ENCODE measurements around the gene GADD45B.
A peak's percentile ranks its signal among the peaks of the same experiment; 100 is the strongest.

The GADD45B gene

DNA sequence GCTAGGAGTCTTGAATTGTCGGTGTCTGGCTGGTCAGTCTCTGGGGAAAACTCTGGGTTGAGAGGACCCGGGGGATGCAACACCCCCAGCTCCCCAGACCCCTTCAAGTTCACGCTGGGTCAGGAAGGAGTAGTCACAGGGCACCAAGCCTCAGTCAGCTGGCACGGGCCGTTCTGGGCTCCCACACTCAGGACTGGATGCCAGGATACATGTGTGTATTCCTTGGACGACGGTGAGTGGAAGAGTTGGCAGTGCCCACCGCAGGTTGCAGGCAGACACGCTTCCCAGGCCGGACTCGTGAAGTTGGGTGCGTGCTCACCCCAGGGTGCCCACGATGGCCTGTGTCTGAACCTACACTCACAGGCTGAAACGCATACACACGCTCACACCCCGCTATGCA, 5.5 kb downstream of the GADD45B start:
- H3K9me3 ChIP-seq (ENCODE audit: control insufficient read depth in 2 of 2, low read length in 2 of 2), result peaks cover 0 to 7% of the 10 kb centered on the region in 2 donors
- no peaks in the 10 kb centered on the region for H3K27me3 ChIP-seq (ENCODE audit: control insufficient read depth in 1 of 2, insufficient read depth in 2 of 2, low read length in 2 of 2)
- H3K36me3 ChIP-seq (ENCODE audit: control insufficient read depth in 2 of 2, insufficient read depth in 2 of 2, low read length in 2 of 2), result peaks cover 0 to 17% of the 10 kb centered on the region in 2 donors
- peaks cover 24% of the 10 kb centered on the region for H3K4me1 ChIP-seq (ENCODE audit: control insufficient read depth, insufficient read depth, low read length)
- H3K9ac ChIP-seq (ENCODE audit: low read length in 2 of 2), result no peak overlapping the region
- no peak overlapping the region for H3K4me3 ChIP-seq (ENCODE audit: low read length in 2 of 2)
- no peak overlapping the region for H3K27ac ChIP-seq (ENCODE audit: low read length)

DNA sequence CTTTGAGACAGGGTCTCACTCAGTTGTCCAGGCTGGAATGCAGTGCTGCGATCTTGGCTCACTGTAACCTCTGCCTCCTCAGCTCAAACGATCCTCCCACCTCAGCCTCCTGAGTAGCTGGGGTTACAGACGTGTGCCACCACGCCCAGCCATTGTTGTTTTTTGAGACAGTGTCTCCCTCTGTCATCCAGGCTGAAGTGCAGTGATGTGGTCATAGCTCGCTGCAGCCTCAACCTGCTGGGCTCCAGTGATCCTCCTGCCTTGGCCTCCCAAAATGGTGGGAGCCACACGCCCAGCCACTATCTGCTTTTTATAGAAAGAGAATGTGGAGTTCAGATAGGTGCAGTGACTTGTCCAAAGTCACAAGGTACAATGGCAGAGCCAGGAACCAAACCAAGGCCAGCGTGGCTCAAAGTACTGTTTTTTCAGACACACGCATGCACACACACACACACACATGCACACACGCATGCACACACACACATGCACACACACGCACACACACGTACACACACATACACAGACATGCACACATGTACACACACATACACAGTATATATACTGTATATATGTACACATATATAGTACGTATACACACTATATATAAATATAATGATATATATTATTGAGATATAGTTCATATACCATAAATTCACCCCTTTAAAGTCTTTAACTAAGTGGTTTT, 6.6 kb downstream of the GADD45B start:
- Histone ChIP-seq H3K9me3 (ENCODE audit: control insufficient read depth in 2 of 2, low read length in 2 of 2) (peaks cover 0 to 7% of the 10 kb centered on the region in 2 donors), H3K36me3 (ENCODE audit: control insufficient read depth in 2 of 2, insufficient read depth in 2 of 2, low read length in 2 of 2) (peaks cover 0 to 7% of the 10 kb centered on the region in 2 donors), H3K4me3 (ENCODE audit: low read length in 2 of 2) (no peak overlapping the region), H3K4me1 (ENCODE audit: control insufficient read depth, insufficient read depth, low read length) (peaks cover 18% of the 10 kb centered on the region), H3K27ac (ENCODE audit: low read length) (no peak overlapping the region), H3K27me3 (ENCODE audit: control insufficient read depth in 1 of 2, insufficient read depth in 2 of 2, low read length in 2 of 2) (no peaks in the 10 kb centered on the region), H3K9ac (ENCODE audit: low read length in 2 of 2) (no peak overlapping the region)

DNA sequence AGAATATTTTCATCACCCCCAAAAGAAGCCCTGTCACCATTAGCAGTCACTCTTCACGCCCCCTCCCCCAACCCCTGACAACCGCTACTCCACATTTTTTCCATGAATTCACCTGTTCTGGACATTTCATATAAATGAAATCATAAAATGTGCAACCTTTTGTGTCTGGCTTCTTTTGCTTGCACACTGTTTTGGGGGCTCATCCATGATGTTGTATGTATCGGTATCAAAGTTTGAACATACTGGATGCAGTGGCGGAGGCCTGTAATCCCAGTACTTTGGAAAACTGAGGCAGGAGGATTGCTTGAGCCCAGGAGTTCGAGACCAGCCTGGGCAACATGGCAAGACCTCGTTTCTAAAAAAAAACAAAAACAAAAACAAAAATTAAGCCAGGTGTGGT, 7.2 kb downstream of the GADD45B start:
- no peaks in the 10 kb centered on the region for H3K27me3 ChIP-seq (ENCODE audit: control insufficient read depth in 1 of 2, insufficient read depth in 2 of 2, low read length in 2 of 2)
- no peak overlapping the region for H3K27ac ChIP-seq (ENCODE audit: low read length)
- no peak overlapping the region for H3K4me3 ChIP-seq (ENCODE audit: low read length in 2 of 2)
- no peak overlapping the region for H3K9ac ChIP-seq (ENCODE audit: low read length in 2 of 2)
- peaks cover 0 to 1% of the 10 kb centered on the region in 2 donors for H3K36me3 ChIP-seq (ENCODE audit: control insufficient read depth in 2 of 2, insufficient read depth in 2 of 2, low read length in 2 of 2)
- H3K9me3 ChIP-seq (ENCODE audit: control insufficient read depth in 2 of 2, low read length in 2 of 2), result peaks cover 0 to 7% of the 10 kb centered on the region in 2 donors
- peaks cover 16% of the 10 kb centered on the region for H3K4me1 ChIP-seq (ENCODE audit: control insufficient read depth, insufficient read depth, low read length)

DNA sequence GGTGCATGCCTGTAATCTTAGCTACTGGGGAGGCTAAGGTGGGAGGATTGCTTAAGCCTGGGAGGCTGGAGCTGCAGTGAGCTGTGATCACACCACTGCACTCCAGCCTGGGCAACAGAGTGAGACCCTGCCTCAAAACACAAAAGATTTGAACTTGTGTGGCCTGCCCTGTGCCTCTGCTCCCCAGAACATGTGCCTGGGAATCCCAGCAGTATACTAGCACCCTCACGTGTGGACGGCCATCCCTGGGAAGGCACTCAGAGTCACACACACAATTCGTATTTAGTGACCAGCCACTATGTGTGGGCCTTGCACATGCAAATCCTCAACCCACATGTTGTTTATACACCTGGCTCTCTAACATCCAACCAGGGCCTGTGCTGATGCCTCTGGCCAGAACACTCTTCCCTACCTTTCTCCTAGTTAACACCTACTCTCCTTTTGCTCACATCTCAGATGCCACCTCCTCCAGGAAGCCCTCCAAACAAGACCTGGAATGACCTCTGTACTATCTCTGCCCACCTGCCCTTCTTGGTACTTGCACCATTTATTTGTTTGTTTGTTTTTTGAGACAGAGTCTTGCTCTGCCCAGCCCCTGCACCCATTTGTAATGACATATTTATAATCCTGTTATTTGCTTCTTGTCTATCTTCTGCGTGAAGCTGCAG, 7.7 kb downstream of the GADD45B start:
- Histone ChIP-seq H3K4me3 (ENCODE audit: low read length in 2 of 2) (no peak overlapping the region), H3K27me3 (ENCODE audit: control insufficient read depth in 1 of 2, insufficient read depth in 2 of 2, low read length in 2 of 2) (no peaks in the 10 kb centered on the region), H3K4me1 (ENCODE audit: control insufficient read depth, insufficient read depth, low read length) (peaks cover 14% of the 10 kb centered on the region), H3K9ac (ENCODE audit: low read length in 2 of 2) (no peak overlapping the region), H3K27ac (ENCODE audit: low read length) (no peak overlapping the region), H3K9me3 (ENCODE audit: control insufficient read depth in 2 of 2, low read length in 2 of 2) (peaks cover 0 to 7% of the 10 kb centered on the region in 2 donors), H3K36me3 (ENCODE audit: control insufficient read depth in 2 of 2, insufficient read depth in 2 of 2, low read length in 2 of 2) (no peaks in the 10 kb centered on the region)

DNA sequence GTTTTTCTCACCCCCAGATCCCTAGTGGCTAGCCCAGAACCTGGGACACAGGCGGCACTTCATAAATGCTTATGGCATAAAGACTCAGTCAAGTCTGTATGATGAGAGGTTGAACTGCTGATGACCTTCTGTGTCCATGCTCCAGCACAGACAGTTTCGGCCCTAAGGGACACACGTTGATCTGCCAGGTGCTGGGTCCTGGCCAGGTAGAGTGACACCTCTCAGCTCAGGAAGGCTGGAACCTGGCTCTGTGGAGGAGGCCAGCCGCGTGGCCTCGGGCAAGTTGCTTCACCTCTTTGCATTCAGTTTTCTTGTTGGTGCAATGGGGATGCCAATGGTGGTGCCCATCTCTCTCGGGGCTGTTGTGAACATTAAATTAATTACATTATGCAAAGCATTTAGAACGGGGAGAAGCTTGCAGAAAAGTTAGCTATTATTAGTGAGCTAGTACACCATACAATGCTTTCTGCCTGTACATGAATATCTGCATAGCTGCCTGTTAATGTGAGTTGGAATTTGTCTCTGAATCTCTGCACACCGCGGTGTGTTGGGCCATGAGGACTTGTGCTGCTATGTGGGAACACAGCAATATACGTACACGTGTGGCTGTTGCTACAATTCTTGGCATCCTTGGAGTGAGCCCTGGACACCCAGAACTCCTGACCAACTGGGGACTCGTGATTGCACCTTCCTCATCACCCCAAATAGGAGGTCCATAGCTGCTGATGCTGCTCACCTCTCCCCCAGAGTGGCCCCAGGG, 8.4 kb downstream of the GADD45B start:
- Histone ChIP-seq H3K27me3 (ENCODE audit: control insufficient read depth in 1 of 2, insufficient read depth in 2 of 2, low read length in 2 of 2) (no peaks in the 10 kb centered on the region), H3K9ac (ENCODE audit: low read length in 2 of 2) (no peak overlapping the region)

DNA sequence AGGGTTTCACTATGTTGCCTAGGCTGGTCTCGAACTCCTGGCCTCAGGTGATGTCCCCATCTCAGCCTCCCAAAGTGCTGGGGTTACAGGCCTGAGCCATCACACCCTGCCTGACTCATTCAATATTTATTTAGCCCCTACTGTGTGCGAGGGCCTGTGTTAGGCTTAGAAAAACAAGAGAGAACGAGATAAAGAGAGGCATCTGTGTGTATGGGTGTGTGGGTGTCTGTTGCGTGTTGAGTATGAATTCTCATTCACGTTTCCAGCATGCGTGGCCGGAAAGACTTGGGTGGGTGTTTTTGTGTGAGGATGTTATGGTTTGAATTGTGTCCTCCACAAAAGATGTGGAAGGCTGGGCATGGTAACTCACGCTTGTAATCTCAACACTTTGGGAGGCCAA, 9.5 kb downstream of the GADD45B start:
- peaks cover 0 to 7% of the 10 kb centered on the region in 2 donors for H3K9me3 ChIP-seq (ENCODE audit: control insufficient read depth in 2 of 2, low read length in 2 of 2)
- no peak overlapping the region for H3K9ac ChIP-seq (ENCODE audit: low read length in 2 of 2)
- no peak overlapping the region for H3K27ac ChIP-seq (ENCODE audit: low read length)
- peaks cover 19% of the 10 kb centered on the region for H3K4me1 ChIP-seq (ENCODE audit: control insufficient read depth, insufficient read depth, low read length)
- no peaks in the 10 kb centered on the region for H3K27me3 ChIP-seq (ENCODE audit: control insufficient read depth in 1 of 2, insufficient read depth in 2 of 2, low read length in 2 of 2)
- no peak overlapping the region for H3K4me3 ChIP-seq (ENCODE audit: low read length in 2 of 2)
- no peaks in the 10 kb centered on the region for H3K36me3 ChIP-seq (ENCODE audit: control insufficient read depth in 2 of 2, insufficient read depth in 2 of 2, low read length in 2 of 2)

More for the DNA sequence above, 8.4 kb downstream of the GADD45B start:
- Histone ChIP-seq H3K9me3 (ENCODE audit: control insufficient read depth in 2 of 2, low read length in 2 of 2) (peaks cover 0 to 7% of the 10 kb centered on the region in 2 donors), H3K4me1 (ENCODE audit: control insufficient read depth, insufficient read depth, low read length) (peaks cover 14% of the 10 kb centered on the region), H3K27ac (ENCODE audit: low read length) (no peak overlapping the region), H3K36me3 (ENCODE audit: control insufficient read depth in 2 of 2, insufficient read depth in 2 of 2, low read length in 2 of 2) (no peaks in the 10 kb centered on the region), H3K4me3 (ENCODE audit: low read length in 2 of 2) (no peak overlapping the region)

DNA sequence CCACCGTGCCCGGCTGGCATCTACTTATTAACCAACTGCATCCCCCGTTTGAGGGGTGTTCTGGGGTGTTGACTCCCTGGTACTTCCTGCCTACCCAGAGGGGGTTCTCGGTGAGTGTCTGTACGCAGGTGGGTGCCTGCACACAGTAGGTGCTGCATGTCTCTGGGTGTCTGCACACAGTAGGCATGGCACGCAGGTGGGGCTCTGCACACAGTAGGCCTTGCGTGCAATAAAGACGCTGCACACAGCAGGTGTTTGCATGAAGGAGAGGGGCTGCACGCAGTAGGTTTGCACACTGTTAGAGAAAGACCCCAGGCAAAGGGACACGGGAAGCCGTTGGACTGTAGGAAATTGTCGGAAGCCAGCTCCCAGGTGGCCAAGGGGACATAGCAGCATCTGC, 11.2 kb downstream of the GADD45B start:
- no peak overlapping the region for H3K4me3 ChIP-seq (ENCODE audit: low read length in 2 of 2)
- no peak overlapping the region for H3K27ac ChIP-seq (ENCODE audit: low read length)
- H3K27me3 ChIP-seq (ENCODE audit: control insufficient read depth in 1 of 2, insufficient read depth in 2 of 2, low read length in 2 of 2), result no peaks in the 10 kb centered on the region
- H3K36me3 ChIP-seq (ENCODE audit: control insufficient read depth in 2 of 2, insufficient read depth in 2 of 2, low read length in 2 of 2), result no peaks in the 10 kb centered on the region
- peaks cover 0 to 7% of the 10 kb centered on the region in 2 donors for H3K9me3 ChIP-seq (ENCODE audit: control insufficient read depth in 2 of 2, low read length in 2 of 2)
- H3K4me1 ChIP-seq (ENCODE audit: control insufficient read depth, insufficient read depth, low read length), result peaks cover 24% of the 10 kb centered on the region
- no peak overlapping the region for H3K9ac ChIP-seq (ENCODE audit: low read length in 2 of 2)

DNA sequence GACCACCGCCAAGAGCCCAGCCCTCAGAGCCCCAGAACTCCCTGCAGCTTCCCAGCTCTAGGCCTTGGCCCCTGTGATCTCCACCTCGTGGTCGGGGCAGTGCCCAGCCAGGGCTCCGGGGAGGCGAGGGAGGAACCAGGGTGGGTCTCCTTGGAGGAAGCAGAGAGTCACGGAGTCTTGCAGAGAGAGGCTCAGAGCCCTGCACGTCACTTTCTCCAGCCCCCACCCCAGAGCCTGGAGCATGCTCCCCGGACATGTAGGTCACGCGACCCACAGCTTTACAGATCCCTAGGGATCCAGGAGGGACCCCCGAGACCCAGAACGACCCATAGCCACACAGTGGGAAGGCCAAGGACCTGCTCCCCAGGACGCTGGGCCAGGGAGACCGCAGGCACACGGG, 11.9 kb downstream of the GADD45B start:
- H3K4me3 ChIP-seq (ENCODE audit: low read length in 2 of 2), result no peak overlapping the region
- H3K27me3 ChIP-seq (ENCODE audit: control insufficient read depth in 1 of 2, insufficient read depth in 2 of 2, low read length in 2 of 2), result no peaks in the 10 kb centered on the region
- H3K4me1 ChIP-seq (ENCODE audit: control insufficient read depth, insufficient read depth, low read length), result peaks cover 24% of the 10 kb centered on the region

DNA sequence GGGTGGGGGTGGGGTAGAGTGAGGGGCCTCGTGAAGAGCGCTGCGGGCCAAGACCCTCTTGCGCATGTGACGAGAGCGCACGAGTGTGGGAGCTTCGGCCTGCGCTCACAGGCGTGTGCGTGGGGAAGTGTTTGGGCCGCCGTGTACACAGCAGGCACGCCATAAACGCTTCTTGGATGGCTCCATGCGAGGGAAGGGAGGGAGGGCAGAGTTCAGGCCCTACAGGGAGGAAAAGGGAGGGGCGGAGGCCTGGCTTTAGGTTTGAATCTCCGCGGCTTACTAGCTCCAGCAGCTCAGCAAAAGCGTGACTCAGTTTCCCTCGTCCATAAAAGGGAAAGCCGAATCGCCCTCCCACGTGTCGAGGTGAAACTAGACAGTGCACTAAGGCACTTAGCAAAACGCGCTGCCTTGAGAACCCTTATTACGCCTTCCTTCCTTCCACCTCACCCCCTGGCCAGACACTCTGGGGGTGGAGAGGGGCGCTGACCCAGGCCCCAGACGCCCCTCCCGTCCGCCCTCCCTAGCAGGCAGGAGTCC, 12.5 kb downstream of the GADD45B start:
- no peak overlapping the region for H3K9ac ChIP-seq (ENCODE audit: low read length in 2 of 2)
- peaks cover 24% of the 10 kb centered on the region for H3K4me1 ChIP-seq (ENCODE audit: control insufficient read depth, insufficient read depth, low read length)
- H3K9me3 ChIP-seq (ENCODE audit: control insufficient read depth in 2 of 2, low read length in 2 of 2), result peaks cover 0 to under 1% of the 10 kb centered on the region in 2 donors
- H3K27me3 ChIP-seq (ENCODE audit: control insufficient read depth in 1 of 2, insufficient read depth in 2 of 2, low read length in 2 of 2), result no peaks in the 10 kb centered on the region
- H3K27ac ChIP-seq (ENCODE audit: low read length), result no peak overlapping the region
- H3K4me3 ChIP-seq (ENCODE audit: low read length in 2 of 2), result peak overlapping the region; percentile 32 to 68
- H3K36me3 ChIP-seq (ENCODE audit: control insufficient read depth in 2 of 2, insufficient read depth in 2 of 2, low read length in 2 of 2), result no peaks in the 10 kb centered on the region

More for the DNA sequence above, 11.9 kb downstream of the GADD45B start:
- Histone ChIP-seq H3K9me3 (ENCODE audit: control insufficient read depth in 2 of 2, low read length in 2 of 2) (peaks cover 0 to 7% of the 10 kb centered on the region in 2 donors), H3K27ac (ENCODE audit: low read length) (no peak overlapping the region), H3K36me3 (ENCODE audit: control insufficient read depth in 2 of 2, insufficient read depth in 2 of 2, low read length in 2 of 2) (no peaks in the 10 kb centered on the region), H3K9ac (ENCODE audit: low read length in 2 of 2) (no peak overlapping the region)

DNA sequence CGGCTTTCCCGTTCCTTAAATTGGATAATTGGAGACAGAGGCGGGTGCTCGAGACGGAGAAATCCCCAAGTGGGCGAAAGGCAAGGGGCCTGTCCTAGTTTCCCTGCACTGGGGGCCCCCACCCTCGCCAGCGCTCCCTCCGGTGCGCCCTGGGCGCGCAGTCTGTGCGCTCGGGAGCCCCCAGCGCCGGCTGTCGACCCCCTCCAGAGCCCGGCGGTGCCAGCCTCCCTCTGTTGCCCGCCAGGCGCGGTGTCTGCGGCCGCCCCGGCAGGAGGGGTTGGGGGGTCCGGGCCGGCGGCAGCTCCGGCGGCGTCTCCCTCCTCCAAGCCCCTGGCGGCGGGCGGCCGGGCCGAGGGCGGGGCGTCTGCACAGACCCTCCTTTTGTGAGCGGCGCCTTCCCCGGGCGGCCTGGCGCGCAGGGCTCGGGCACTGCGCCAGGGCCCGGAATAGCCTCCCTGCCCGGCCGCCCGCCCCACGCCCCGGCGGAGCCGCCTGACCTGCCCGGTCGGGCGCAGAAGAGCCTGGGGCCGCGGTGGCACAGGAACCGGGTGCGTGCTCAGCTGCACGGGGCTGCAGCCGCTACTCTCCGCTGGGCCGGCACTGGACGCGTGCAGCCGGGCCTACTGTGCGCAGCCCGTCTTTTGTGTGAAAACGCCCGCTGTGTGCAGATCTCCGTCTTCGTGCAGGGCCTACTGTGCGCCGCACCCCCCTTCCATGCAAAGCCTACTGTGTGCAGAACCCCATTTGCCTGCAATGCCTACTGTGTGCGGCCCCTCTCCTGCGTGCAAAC, 13.2 kb downstream of the GADD45B start:
- no peaks in the 10 kb centered on the region for H3K27me3 ChIP-seq (ENCODE audit: control insufficient read depth in 1 of 2, insufficient read depth in 2 of 2, low read length in 2 of 2)
- no peak overlapping the region for H3K27ac ChIP-seq (ENCODE audit: low read length)
- H3K9me3 ChIP-seq (ENCODE audit: control insufficient read depth in 2 of 2, low read length in 2 of 2), result no peaks in the 10 kb centered on the region
- no peaks in the 10 kb centered on the region for H3K36me3 ChIP-seq (ENCODE audit: control insufficient read depth in 2 of 2, insufficient read depth in 2 of 2, low read length in 2 of 2)
- peaks cover 28% of the 10 kb centered on the region for H3K4me1 ChIP-seq (ENCODE audit: control insufficient read depth, insufficient read depth, low read length)
- H3K4me3 ChIP-seq (ENCODE audit: low read length in 2 of 2), result peak overlapping the region; percentile 32 to 68
- H3K9ac ChIP-seq (ENCODE audit: low read length in 2 of 2), result no peak overlapping the region
